SH-SY5Y (cell line): ENCODE data around the gene DDIAS.

Source experiments
- GATA2 ChIP-seq: IDR thresholded peaks from 2 replicates; pipeline ENCODE4 v1.6.1; 2011; ENCODE audit warnings: mild to moderate bottlenecking, low read depth, low read length
- GATA3 ChIP-seq: IDR thresholded peaks from 2 replicates; pipeline ENCODE4 v1.6.1; 2011; ENCODE audit warnings: low read depth, mild to moderate bottlenecking, low read length, moderate library complexity

DNA sequence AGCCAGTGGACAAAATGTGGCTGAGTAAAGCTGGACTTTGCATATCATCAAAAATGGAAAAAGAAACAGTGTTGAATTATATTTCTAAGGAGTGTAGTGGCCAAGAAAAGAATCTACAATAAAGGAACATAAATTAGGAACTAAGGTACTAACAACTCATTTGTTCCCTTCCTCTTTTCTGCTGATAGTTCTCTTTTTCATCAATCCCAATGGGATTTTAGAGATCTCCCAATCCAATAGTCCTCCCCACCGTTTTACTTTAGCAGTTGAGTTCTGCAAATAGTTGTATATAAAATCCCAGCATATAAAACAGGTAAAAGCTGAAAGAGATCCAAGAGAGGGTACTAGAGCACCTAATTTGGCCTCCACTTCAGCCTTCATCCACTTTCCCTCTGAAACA lies 3.3 kb upstream of the DDIAS start:
- TF ChIP-seq GATA2 (no peak), GATA3 (no peak)
